CD4-positive, alpha-beta T cell treated with Interleukin-21 for 1 hour (primary cell): ENCODE measurements around the gene KIF12.
"Not testable (repeated sequence)": the region's sequence is repeated elsewhere in the genome, so short reads cannot be mapped to it uniquely, and the experiment has no call there.

ENCODE experiments used
- DNase-seq: peaks from one replicate; pipeline ENCODE4 v3.0.0-alpha.2; 2020

The KIF12 gene

DNA sequence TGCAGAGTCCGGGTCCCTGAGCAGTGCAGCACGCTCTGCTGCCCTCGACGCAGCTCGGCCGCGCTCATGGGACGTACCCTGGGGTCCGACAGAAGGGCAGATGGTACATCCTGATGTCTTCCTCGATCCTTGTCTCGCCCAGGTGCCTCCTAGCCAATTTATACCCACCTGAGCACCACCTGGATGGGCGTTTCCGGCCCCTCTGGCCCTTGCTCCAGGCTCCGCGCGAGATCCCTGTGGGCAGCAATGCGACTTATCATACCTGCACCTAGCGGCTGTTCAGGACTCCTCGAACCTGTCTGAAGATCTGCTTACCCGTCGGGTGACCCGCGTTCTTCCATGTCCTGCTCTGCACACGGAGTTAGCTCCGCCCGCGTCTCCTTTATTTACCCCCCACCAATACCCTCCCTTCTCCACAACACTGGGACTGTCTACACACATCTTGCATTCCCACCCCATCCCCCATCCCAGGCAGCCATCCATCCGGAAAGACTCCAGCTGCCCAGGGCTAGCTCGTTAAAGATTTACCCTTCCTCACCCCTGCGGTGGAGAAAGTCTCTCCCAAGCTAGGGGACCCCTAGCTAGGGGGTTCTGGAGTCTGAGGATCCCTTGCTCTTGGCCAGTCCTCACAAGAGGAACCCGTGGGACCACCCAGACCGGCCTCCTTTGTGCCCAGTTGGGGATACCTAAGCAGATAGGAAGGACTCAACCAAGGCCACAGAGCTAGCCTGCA lies at the start of gene KIF12:
KIF12 (minus strand) TSS at position 357 of the 733 bp plus-strand sequence; CDS start at position 341, 16 bp downstream.
- DNase-seq = no peak

DNA sequence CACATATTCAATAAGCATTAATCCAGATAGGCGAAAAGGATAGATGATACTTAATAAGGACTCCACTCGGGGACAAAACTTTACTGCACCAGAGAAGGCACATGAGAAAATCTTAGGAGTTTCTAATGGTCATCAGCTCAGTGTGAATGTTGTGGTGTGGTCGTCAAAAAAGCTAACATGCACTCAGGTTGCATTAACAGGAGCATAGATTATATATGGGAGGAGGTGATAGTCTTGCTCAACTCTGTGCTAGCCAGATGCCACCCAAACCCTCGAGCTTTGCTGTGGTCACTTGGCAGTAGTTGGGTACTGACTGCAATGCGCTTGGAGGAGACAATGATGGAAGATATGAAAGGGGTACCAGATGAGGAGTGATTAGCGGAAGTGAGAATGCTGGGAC lies 47.6 kb upstream of the KIF12 start:
- DNase-seq = no peak

DNA sequence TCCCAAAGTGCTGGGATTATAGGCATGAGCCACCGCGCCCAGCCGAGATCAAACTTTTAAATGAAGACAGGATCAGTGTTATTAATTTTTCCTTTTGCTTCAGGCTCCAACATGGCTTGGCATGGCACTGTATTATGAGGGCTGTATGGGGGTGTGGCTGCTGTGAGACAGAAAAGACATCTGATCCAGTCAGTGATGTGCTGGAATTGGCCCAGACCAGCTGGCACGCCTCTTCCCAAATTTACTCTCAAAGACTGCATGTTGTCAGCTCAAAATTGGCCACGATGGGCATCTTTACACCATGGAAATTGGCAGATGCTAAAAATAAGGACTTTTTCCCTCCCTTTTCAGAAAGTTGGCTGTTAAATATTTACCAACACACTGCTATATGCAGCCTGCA lies 44.1 kb upstream of the KIF12 start:
- DNase-seq = no peak

DNA sequence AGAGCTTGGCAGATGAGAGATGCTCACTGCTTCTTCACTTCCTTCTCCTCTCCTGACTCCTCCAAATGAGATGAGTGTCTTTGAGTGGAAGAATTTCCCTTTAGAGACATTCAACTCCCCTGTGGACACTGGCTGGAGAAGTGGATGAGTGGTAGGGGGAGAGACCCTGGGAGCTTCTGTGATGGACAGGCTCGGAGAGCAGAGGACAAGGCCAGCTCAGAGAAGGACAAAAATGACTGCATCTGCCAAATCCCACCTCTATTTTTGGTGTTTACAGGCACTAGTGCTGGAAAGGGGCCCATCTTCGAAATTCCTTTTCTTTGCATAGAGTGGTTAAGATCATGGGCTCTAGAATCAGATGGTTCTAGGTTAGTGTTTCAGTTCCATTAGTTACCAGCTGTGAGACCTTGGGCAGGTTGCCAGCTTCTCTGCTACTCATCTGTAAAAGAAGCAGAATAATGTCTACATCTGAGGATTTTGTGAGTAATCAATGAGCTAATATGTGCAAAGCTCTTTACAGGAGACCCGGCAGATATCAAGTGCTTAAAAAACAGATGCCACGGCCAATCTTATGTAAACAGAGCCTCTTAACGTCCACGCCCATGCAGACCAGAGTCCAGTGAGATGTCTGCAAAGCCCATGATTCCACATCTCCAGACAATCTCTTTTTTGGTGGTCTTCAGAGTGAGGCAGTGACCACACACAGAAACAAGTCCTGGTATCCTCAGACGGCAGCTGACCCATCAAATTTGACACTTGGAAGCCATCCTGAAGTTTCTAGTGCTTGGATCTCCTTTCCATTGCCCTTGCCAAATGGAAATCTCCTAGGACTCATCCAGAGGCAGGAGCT lies 42.7 kb upstream of the KIF12 start:
- DNase-seq = no peak

DNA sequence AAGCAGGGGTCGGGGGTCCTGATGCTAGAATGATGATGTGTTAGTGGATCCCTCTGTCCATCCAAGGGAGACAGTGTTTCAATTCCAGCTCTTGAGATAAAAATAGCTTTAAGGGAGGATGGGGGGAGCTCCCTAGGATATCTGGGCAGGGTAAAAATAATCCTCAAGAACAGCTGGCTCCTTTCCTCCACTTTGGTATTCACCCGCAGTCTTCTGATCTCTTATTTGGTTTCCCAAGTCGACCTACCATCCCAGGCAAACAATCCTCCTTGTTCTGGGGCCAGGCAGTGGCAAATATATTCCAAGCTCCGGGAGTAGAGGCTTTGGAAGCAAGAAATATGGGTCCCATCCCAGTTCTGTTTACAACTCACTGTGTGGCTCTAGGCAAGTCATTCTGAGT lies 41.8 kb upstream of the KIF12 start:
- DNase-seq = no peak

DNA sequence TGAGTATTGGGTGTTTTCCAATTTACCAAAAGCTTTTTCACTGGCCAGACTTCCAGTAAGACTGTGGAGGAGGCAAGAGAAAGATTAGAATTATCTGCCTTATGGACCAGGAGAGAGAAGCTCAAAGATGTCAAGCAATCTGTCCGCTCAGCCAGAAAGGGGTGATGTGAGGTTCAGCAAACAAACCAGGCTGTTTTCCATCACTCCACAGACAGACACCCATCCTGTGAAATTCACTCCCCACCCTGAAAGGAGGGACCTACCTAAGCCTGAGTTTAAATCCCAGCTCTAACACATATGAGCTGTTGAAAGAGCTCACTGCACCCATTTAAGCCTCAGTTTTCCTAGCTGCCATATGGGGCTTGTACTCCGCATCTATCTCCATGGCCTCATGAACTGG lies 41.3 kb upstream of the KIF12 start:
- no peak for DNase-seq

DNA sequence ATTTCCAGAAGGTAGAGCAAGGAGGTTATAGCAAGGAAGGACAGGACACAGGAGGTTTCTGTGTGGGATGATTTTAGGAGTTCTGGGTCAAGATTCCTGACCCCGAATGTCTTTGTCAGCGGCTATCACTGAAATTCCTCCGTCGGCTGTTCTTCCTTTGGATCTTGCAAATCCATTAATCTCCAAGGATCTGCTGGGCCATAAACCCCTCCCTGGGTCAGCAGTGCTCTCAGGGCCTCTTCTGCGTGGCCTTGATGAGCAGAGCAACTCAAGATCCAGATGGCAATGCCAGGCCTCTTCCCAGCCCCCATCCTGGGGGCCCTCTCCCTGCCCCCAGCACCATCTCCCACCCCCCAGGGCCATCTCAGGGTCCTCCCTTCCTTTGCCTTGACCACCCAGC lies 40.0 kb upstream of the KIF12 start:
- no peak for DNase-seq

DNA sequence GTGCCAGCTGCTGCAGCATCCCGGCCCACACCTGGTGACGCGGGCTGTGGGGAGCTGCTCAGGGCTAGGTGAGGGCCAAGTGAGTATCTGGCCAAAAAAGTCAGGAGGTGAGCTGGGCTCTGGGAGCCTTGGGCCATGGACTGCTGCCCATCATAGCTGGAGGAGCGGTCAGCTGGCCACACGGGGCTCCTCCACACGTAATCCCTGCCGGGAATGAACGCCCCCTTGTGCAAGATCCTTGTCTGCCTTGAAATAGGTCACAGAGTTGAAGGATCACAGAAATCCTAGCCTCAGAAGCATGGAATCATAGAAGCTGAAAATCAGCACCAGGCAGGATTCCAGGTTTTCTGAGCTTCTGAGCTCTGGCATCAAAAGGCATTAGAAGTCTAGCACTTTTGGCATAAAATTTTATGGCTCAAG lies 39.5 kb upstream of the KIF12 start:
- no peak for DNase-seq

DNA sequence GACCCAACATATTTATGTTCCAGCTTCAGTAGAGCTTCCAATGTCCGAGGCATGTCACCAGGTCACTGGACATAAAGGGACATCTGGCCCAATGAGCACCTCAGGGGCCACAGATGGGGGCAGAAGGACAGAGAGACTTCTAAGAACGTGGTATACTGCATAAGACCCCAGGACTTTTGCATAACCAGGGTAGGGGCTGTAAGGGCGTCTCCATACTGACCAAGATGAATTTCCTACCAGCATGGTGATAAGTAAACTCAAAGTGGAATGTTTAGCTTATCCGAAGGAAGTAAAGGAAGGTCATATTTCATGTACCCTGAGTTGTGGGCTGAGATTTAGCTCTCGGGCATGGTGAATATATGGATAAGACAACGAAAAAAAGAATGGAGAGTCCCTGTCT lies 38.7 kb upstream of the KIF12 start:
- DNase-seq = no peak

DNA sequence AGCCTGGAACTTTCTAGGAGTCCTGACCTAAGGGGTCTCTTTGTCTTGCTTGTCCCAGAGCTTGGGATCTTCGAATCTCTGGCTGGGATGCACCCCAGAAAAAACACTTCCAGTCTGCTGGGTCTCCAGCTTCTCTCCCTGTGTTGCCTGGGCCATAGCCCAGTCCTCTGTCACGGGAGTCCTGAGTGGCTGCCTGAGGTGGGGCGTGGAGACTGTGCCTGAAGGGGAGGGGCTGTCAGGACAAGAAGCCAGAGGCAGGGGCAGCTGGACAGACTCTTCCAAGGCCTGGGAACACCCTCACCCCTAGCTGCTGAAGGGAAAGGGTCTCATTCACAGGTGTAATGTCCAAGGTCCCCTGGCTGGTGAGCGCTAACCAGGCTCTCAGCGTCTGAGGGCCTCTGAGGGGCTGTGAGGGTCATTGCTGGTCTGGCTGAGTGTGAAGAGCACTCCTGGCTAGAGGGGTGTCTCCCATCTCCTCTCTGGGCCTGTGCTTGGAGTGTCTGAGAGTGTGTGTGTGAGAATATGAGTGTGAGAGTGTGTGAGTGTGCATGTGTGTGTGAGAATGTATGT lies 35.8 kb upstream of the KIF12 start:
- DNase-seq = no peak

DNA sequence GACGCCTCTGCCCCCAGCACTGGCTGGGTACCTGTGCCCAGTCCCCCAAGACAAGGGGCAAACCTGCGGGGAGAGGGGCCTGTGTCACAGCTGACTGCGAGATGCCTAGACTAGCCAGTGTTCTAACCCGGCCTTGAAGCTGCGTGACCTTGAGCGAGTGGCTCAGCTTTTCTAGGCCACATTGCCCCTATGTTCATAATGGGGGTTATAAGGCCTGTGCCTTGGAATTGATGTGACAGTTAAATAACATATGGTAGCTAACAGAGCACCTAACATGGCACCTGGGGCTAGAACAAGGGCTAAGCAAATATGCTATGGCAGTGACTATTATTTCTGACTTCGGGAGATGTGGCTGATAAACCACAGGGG lies 33.4 kb upstream of the KIF12 start:
- DNase-seq = no peak

DNA sequence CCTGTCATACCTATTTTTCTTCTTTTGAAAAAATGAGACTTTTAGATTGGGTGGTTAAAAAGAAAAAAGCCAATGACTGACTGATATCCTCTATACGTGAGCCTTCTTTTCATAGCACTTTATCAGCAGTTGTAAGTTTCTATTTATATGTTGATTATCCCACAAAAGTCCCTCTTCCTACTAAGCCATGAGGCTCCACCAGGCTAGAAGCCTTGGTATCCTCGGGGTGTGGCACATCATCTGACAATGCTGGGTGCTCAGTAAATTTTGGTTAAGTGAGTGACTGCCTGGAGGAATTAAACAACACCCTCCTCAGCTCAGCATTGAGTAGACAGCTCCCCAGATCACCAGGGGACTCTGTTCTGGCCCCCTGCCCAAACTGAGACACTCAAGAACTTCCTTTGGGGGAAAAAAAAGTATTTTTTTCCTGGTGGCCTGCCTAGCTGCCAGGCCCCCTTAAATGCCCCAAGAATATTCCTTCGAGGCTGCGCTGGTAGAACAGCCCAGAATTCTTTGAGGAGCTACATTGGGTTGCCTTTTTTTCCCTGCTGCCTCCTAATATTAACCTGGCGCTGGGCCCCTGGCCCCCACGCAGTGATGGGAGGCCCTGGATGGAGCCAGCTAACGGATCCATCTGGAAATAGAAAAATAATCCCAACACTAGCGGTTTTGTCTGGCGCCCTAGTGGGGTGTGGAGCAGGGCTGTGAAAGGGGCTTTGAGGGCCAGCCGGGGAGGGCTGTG lies 32.9 kb upstream of the KIF12 start:
- no peak for DNase-seq

DNA sequence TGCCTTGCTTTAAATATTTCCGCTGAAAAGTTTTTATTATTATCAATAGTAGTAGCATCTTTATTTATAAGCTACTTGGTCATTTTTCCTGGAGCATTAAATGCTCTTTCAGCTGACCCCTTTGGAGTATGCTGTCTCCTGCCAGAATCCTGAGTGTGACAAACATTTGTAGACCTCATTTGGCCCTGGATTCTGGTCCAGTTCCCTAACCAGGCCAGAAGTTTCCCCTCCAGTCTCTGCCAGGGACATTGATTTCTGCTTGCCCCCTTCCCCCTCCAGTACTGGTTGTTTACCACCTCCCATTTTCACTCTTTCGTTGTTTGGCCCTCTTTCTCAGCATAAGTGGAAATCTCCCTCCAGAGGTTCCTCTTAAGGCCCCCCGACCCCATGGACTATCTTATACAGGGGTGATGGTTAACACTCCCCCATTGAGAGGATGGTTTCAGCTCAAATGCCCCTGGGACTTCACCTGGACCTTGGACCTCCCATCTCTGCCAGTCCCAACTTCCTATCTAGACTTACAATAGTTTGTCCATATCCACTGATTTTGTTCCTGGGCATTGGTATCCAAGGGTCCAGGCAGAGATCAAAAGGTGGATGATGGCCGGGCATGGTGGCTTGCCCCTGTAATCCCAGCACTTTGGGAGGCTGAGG lies 31.7 kb upstream of the KIF12 start:
- DNase-seq = no peak

DNA sequence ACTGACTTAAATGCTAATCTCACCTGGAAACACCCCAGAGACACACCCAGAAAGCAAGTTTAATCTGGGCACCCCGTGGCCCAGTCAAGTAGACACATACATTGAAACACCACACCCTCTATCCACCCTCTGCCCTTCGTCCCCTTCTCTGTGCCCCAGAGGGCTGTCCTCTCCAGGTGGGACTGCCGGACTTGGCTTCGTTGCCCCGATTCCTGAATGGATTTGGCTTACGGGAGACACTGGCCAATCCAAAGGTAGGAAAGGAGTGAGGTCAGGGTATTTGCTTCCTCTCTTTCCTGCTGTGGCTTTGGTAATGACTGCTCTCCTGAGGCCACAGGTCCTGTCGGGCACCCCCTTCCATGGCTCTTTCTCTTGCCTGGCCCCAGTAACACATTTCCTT lies 31.0 kb upstream of the KIF12 start:
- no peak for DNase-seq

DNA sequence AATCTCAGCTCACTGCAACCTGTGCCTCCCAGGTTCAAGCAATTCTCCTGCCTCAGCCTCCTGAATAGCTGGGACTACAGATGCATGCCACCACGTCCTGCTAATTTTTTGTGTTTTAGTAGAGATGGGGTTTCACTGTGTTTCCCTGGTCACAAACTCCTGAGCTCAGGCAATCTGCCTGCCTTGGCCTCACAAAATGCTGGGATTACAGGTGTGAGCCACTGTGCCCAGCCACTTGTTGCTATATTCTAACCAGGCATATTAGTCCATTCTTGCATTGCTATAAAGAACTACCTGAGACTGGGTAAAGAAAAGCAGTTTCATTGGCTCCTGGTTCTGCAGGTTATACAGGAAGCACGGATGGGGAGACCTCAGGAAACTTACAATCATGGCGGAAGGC lies 29.7 kb upstream of the KIF12 start:
- DNase-seq = not testable (repeated sequence)

DNA sequence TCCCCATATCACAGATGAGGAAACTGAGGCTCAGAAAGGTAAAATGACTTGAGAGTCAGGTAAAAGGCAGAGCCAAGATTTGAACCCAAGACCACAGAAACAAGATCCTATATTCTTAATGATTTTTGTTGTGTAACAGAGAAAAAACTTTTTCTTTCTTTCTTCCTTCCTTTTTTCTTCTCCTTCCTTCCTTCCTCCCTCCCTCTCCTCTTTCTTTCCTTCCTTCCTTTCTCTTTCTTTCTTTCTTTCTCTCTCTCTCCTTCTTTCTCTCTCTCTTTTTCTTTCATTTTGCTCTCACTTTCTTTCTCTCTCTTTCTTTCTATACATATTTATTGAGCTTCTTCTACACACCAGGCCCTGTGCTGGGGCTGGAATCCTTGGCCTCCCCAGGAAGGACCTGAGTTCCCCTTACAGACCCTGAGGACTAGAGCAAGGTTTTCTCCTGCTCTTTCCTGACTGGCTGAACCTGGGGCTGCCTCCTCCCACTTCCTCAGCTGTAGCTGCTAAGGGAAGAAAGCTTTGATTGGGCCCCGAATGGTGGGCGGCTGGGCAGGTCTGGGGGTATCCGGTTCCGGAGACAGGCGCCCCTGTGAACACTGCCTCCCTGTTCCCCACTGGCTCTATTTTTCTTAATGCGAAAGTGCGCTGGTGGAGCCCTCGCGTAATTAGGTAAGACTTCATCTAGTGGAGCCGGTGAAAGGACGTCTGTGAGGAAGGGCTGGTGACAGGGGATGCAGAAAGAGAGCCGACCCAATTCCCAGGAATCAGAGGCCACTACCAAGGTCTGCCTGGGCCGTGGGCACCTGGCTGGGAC lies 27.4 kb upstream of the KIF12 start:
- DNase-seq = no peak

DNA sequence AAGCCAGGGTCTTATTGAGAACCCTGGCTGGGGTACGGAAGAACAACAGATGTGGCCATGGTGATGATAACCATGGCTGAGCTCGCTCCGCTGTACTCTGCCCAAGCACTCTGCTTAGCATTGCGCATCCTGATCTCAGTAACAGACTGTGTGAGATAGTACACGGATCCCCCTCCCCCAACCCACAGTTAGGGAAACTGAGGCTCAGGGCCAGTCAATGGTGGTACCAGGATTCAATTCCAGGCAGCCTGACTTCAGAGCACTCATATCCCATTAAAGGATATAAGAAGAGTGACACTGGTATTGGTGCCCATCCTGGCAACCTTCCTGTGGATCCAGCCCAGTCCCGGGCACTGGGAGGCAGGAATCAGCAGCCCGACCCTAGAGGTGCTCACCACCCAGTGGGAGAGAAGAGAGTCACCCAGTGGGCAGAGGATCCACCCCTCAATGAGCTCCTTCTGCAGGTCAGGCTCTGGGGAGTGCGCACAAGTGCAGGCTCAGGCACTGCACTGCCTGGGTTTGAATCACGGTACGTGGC lies 26.5 kb upstream of the KIF12 start:
- DNase-seq = no peak

DNA sequence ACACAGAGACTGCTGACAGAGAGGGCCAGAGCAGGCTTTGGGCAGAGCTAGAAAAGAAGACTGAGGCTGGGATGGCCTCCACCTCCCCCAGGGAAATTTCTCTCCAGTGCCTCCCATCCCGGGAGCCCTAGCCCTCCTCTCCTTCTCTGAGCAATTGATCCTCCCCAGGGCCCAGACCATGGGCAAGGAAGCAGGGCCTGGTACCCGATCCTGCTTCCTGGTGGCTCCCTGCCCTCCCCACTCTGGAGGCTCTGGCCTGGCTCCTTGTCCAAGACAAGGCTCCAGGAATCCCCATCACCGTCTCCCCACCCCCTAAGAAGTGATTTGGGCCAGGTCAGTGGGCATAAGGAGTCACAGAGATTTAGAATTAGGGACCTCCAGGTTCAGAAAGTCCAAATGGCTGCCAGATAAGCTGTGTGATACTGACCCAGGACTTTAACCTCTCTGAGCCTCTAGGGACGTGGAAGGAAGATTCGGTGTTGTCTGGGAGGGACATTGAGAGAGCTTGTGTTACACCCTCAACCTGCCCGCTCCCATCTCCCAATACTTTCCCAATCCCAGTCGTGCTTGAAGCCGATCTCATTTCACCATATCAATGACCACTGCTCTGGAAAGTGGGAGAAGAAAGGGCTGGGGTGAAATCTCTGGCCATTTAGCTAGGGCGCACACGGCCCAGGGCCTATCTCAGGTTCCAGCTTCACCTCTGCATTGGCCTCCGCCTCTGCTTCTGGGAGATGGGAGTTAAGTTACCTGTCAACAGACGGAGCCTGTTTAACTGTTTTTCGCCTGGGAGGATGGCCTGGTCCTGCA lies 25.8 kb upstream of the KIF12 start:
- no peak for DNase-seq

DNA sequence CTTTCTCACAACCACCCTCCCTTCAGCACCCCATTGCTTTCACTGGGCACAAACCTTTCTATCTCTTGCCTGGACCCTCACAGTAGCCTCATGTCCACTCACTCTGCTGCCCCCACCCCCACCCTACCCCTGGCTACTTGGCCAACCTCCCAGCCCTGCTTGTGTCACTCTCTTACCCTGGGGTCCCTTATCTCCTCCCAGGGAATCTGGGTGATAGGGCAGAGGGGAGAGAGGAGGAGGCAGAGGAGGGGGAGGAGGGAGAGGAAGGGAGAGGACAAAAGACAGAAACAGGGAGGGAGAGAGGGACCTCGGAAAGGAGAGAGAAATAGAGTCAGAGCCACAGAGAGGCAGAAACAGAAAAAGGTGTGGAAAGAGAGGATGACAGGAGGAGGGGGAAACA lies 25.0 kb upstream of the KIF12 start:
- no peak for DNase-seq
